GM10248 (cell line): Measurements from ENCODE around the gene GALNT13.

Experiments used
- CTCF ChIA-PET: fragments of 300-600 bp; sonication (Branson Sonifier 250); formaldehyde crosslinking; extraction: SDS; loops from one replicate; lab custom pipeline; 2021; ENCODE audit warnings: antibody characterized with exemption; lab: Yijun Ruan, JAX
- POLR2A ChIA-PET: fragments of 350-650 bp; sonication (Branson Sonifier 250); formaldehyde crosslinking; extraction: SDS; loops from one replicate; lab custom pipeline; 2020; ENCODE audit warnings: antibody characterized with exemption; lab: Yijun Ruan, JAX
- DNase-seq: peaks from one replicate; pipeline ENCODE4 v3.0.0; 2012; ENCODE audit errors: extremely low spot score
- TF ChIP-seq, protein P1 (sequence below): IDR thresholded peaks from 2 replicates; pipeline ENCODE4 v1.5.1; 2012; ENCODE audit warnings: mild to moderate bottlenecking, low read depth; ENCODE audit errors: extremely low read depth, missing control alignments, control extremely low read depth

Gene GALNT13

DNA sequence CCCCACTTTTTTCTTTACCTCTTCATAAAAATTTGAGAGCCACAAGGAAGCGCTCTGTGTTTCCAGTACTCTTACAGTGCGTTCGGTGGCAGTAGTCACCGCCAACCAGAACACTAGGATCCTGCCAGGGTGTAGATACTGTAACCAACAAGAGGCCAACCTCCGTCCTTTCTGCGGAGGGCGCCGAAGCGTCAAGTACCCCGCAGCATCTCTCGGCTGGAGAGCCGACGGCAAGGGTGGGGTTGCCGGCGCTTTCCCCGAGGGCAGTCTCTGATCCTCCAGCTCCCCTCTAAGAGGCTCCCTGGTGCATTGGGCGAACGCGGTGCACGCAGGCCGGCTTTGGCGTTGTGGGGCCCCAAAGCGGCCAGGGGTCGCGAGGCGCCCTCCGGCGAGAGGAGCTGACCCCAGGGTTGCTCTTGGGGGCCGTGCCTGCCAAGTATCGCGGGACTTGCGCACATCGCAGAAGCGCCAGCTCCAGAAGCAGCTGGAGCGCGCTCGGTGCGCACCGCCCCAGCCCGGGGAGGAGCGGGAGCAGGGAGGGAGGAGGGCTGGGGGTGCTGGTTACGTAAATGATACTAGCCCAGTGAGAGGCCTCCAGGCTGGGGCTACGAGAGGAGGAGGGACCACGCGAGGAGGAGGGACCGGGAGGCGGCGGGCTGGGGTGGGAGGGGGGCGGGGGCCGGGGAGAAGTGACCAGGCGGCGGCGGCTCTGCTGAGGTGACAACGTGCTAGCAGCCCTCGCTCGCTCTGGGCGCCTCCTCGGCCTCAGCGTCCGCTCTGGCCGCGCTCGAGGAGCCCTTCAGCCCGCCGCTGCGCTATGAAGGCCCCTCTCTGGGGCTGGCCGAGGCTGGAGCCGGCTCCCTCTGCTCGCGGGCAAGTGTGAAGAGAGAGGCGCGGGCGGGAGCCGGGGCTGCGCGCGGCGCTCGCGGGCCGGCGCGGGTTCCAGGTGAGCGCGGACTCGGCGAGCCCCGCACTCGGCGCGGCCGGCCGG, at the start of gene GALNT13:
Gene GALNT13, plus strand, starts transcription at position 692 of the 991 bp plus-strand sequence.
- TF ChIP-seq, protein P1, sequence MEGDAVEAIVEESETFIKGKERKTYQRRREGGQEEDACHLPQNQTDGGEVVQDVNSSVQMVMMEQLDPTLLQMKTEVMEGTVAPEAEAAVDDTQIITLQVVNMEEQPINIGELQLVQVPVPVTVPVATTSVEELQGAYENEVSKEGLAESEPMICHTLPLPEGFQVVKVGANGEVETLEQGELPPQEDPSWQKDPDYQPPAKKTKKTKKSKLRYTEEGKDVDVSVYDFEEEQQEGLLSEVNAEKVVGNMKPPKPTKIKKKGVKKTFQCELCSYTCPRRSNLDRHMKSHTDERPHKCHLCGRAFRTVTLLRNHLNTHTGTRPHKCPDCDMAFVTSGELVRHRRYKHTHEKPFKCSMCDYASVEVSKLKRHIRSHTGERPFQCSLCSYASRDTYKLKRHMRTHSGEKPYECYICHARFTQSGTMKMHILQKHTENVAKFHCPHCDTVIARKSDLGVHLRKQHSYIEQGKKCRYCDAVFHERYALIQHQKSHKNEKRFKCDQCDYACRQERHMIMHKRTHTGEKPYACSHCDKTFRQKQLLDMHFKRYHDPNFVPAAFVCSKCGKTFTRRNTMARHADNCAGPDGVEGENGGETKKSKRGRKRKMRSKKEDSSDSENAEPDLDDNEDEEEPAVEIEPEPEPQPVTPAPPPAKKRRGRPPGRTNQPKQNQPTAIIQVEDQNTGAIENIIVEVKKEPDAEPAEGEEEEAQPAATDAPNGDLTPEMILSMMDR: no peak
- ChIA-PET POLR2A (no interaction called here), CTCF (no interaction called here)
- DNase-seq: no peak

DNA sequence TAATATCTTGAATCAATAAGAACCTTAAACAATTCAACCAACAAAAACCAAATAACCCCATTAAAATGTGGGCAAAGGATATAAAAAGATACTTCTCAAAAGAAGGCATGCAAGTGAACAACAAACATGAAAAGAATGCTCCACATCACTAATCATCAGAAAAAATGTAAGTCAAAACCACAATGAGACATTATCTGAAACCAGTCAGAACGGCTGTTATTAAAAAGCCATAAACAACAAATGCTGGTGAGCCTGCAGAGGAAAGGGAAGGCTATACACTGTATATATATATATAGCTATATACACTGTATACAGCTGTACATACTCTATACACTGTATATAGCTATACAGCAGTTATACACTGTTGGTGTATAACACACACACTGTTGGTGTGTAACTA, 47.8 kb upstream of the GALNT13 start:
- ChIA-PET CTCF (interaction anchor here (1.3 kb wide), 1 partner anchor 8 kb away, joined by 5 read pairs; no protein-coding TSS in a partner anchor), POLR2A (no interaction called here)
- DNase-seq: no peak
- TF ChIP-seq, protein P1: no peak

DNA sequence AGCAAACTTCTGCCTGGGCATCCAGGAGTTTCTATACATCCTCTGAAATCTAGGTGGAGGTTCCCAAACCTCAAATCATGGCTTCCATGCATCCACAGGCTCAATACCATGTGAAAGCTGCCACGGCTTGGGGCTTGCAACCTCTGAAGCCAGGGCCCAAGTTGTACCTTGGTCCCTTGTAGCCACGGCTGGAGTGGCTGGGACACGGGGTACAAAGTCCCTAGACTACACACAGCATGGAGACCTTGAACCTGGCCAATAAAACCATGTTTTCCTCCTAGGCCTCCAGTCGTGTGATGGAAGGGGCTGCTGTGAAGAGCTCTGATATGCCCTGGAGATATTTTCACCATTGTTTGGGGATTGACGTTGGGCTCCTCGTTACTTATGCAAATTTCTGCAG, 43.4 kb upstream of the GALNT13 start:
- no peak for DNase-seq
- TF ChIP-seq, protein P1: no peak
- POLR2A ChIA-PET: no interaction called here
- CTCF ChIA-PET: no interaction called here

DNA sequence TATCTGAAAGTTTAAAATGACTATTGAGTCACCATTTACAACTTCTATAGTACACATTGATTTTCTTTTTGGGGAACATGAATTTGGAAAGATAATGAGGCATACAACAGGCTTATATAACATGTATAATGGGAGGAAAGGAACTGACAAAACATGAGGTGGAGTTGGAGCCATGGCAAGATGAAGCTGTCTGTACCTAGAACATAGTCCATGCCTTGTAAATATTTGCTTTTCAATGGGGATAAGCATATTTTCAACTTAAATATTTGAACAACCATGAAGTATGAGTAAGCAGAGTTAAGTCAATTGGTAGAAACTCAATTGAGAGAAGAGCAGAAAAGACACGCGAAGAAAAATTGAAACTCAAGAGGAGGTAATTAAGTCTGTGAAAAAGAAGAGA, 37.1 kb upstream of the GALNT13 start:
- POLR2A ChIA-PET: no interaction called here
- no peak for DNase-seq
- CTCF ChIA-PET: interaction anchor here (1.2 kb wide), 1 partner anchor 12 kb away, joined by 4 read pairs; no protein-coding TSS in a partner anchor
- TF ChIP-seq, protein P1: no peak

DNA sequence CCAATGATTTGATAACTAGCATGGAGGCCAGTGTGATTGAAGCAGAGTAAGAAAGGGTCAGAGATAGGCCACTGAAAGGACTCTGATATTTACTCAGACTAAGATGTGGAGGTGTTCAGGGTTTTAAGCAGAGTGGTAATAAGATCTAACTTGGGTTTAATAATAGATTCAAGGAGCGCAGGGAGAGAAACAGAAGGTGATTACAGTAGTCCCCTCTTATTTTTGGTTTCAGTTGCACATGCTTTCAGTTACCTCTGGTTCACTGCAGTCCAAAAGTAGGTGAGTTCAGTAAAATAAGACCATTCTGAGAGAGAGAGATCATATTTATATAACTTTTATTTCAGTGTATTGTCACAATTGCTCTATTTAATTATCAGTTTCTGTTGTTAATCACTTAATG, 13.5 kb upstream of the GALNT13 start:
- no peak for DNase-seq
- POLR2A ChIA-PET: no interaction called here
- CTCF ChIA-PET: no interaction called here

DNA sequence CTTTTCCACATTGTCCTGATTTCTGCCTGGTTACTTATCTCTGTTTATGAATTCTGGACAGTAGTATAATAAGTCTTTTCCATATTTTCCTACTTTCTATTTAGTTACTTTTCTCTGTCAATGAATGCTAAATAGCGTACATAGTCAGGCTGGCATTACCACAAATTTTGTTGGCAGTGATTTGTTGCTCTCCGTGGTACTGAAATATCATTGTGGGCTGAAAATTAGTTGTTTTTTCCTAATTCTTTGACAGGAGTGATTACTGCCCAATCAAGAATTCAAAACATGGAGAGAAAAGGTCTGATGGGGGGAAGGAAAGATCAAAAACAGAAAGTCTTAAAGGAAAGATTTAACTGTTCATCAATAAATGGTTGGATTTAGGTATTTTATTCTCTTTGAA, 7.7 kb upstream of the GALNT13 start:
- DNase-seq: no peak
- ChIA-PET POLR2A (no interaction called here), CTCF (no interaction called here)
- TF ChIP-seq, protein P1: no peak

More for the DNA sequence above, 13.5 kb upstream of the GALNT13 start:
- TF ChIP-seq, protein P1: no peak
